Hematopoietic multipotent progenitor cell treated with erythropoietin and hydrocortisone succinate and interleukin-3 and kit ligand, for 15 days (in vitro differentiated cells): ENCODE results near the gene ARMS2.

Source experiments
- DNase-seq: peaks from one replicate; pipeline ENCODE4 v3.0.0-alpha.2; 2015; ENCODE audit warnings: low spot score

Gene ARMS2

GRCh38 chr10:122454603-122455080 is at the start of gene ARMS2:
TSS of gene ARMS2 (plus strand) at chr10:122454653. CDS start at chr10:122454728, 75 bp downstream.
- DNase-seq: no peak

GRCh38 chr10:122407375-122408125 is 46.9 kb upstream of the ARMS2 start:
- no peak for DNase-seq

GRCh38 chr10:122413327-122413726 is 41.1 kb upstream of the ARMS2 start:
- no peak for DNase-seq

- DNase-seq: no peak
Observed at GRCh38 chr10:122417667-122418066, 36.8 kb upstream of the ARMS2 start.

- no peak for DNase-seq
Observed at GRCh38 chr10:122419016-122419415, 35.4 kb upstream of the ARMS2 start.

- no peak for DNase-seq
Observed at GRCh38 chr10:122419876-122420623, 34.4 kb upstream of the ARMS2 start.

GRCh38 chr10:122420624-122421007 is 33.8 kb upstream of the ARMS2 start:
- no peak for DNase-seq

GRCh38 chr10:122421054-122421625 is 33.3 kb upstream of the ARMS2 start:
- DNase-seq: no peak

- DNase-seq: no peak
Observed at GRCh38 chr10:122421742-122422141, 32.7 kb upstream of the ARMS2 start.

GRCh38 chr10:122422266-122422989 is 32.0 kb upstream of the ARMS2 start:
- no peak for DNase-seq

- no peak for DNase-seq
Observed at GRCh38 chr10:122424059-122424458, 30.4 kb upstream of the ARMS2 start.

- DNase-seq: no peak
Observed at GRCh38 chr10:122426829-122427228, 27.6 kb upstream of the ARMS2 start.

- DNase-seq: no peak
Observed at GRCh38 chr10:122427280-122427679, 27.2 kb upstream of the ARMS2 start.

GRCh38 chr10:122435212-122435827 is 19.1 kb upstream of the ARMS2 start:
- DNase-seq: peak; percentile 52

- no peak for DNase-seq
Observed at GRCh38 chr10:122441961-122442360, 12.5 kb upstream of the ARMS2 start.

- no peak for DNase-seq
Observed at GRCh38 chr10:122445469-122445868, 9.0 kb upstream of the ARMS2 start.

- DNase-seq: no peak
Observed at GRCh38 chr10:122445904-122446303, 8.5 kb upstream of the ARMS2 start.

- no peak for DNase-seq
Observed at GRCh38 chr10:122446668-122447423, 7.6 kb upstream of the ARMS2 start.

- DNase-seq: no peak
Observed at GRCh38 chr10:122448600-122448999, 5.9 kb upstream of the ARMS2 start.

GRCh38 chr10:122449153-122449552 is 5.3 kb upstream of the ARMS2 start:
- DNase-seq: no peak

GRCh38 chr10:122450353-122450990 is 4.0 kb upstream of the ARMS2 start:
- no peak for DNase-seq
